Calu3 (cell line): ENCODE measurements around the gene FOXP4. TPM values are rescaled to one million over a fixed set of nuclear protein-coding genes. Genes with fewer than 3 reads are reported as not detected.

Source experiments
- BruUV-seq: library from RNA; stranded (reverse); fragments of 400-500 nt; replicated peaks from 2 replicates; lab custom pipeline; 2021; lab: Mats Ljungman, UMichigan
- CTCF ChIA-PET: fragments of 300-600 bp; sonication (Branson Sonifier 250); formaldehyde crosslinking; loops from one replicate; lab custom pipeline; 2022; ENCODE audit warnings: antibody characterized with exemption; lab: Charles Lee
- DNase-seq: peaks from one replicate; pipeline ENCODE4 v3.0.0; 2022
- H3K27ac Mint-ChIP-seq: one replicate; pipeline ENCODE4 v1.8.0; 2022; ENCODE audit warnings: mixed read lengths; ENCODE audit not compliant: unreplicated experiment
- H3K27me3 Mint-ChIP-seq: one replicate; pipeline ENCODE4 v1.8.0; 2022; ENCODE audit warnings: mixed read lengths; ENCODE audit not compliant: unreplicated experiment
- H3K36me3 Mint-ChIP-seq: one replicate; pipeline ENCODE4 v1.8.0; 2022; ENCODE audit warnings: mild to moderate bottlenecking, moderate library complexity, mixed read lengths; ENCODE audit not compliant: insufficient read depth, unreplicated experiment
- H3K4me1 Mint-ChIP-seq: one replicate; pipeline ENCODE4 v1.8.0; 2022; ENCODE audit warnings: mild to moderate bottlenecking, low read depth, mixed read lengths; ENCODE audit not compliant: unreplicated experiment
- H3K4me3 Mint-ChIP-seq: one replicate; pipeline ENCODE4 v1.8.0; 2022; ENCODE audit warnings: mild to moderate bottlenecking, low read depth, moderate library complexity, mixed read lengths; ENCODE audit not compliant: unreplicated experiment
- H3K9me3 Mint-ChIP-seq: one replicate; pipeline ENCODE4 v1.8.0; 2022; ENCODE audit warnings: low read depth, mixed read lengths; ENCODE audit not compliant: unreplicated experiment
- CTCF ChIP-seq: fragments of 200-600 bp; IDR thresholded peaks from one replicate; pipeline ENCODE4 v1.8.0; 2022; ENCODE audit warnings: antibody characterized with exemption; ENCODE audit not compliant: unreplicated experiment
- intact Hi-C: fragments of 100-400 bp; cut with micrococcal nuclease; formaldehyde crosslinking; loops from one replicate; pipeline ENCODE4 v1.10.0; 2022; ENCODE audit not compliant: unreplicated experiment
- total RNA-seq: library from RNA; stranded (reverse); gene quantifications from 2 replicates; pipeline ENCODE4 v1.2.3, GENCODE V29; 2022

FOXP4 gene
- total RNA-seq, 1 experiment from 2014 or later: 47.8 TPM

- CTCF ChIA-PET: interaction anchor here (0.6 kb wide), 1 partner anchor 37 kb away, joined by 3 read pairs; no protein-coding TSS in a partner anchor
- intact Hi-C loops: no loop called here
Observed at GRCh38 chr6:41584668-41585205, 38.6 kb downstream of the FOXP4 start.

GRCh38 chr6:41585605-41586004 is 39.4 kb downstream of the FOXP4 start:
- no peak for DNase-seq
- Mint-ChIP-seq H3K4me1 (no peaks in the 10 kb centered on the region), H3K27ac (no peak overlapping the region), H3K36me3 (peaks cover 5% of the 10 kb centered on the region), H3K9me3 (no peaks in the 10 kb centered on the region), H3K4me3 (no peak overlapping the region), H3K27me3 (no peaks in the 10 kb centered on the region)
- BruUV-seq: no TSS peak
- CTCF ChIA-PET: interaction anchor here (0.6 kb wide), 1 partner anchor 38 kb away, joined by 3 read pairs; no protein-coding TSS in a partner anchor
- no peak for TF ChIP-seq CTCF
- intact Hi-C loops: no loop called here

More at GRCh38 chr6:41584668-41585205, 38.6 kb downstream of the FOXP4 start:
- Mint-ChIP-seq H3K9me3 (no peaks in the 10 kb centered on the region), H3K27ac (no peak overlapping the region), H3K36me3 (peaks cover 13% of the 10 kb centered on the region), H3K4me1 (no peaks in the 10 kb centered on the region), H3K27me3 (no peaks in the 10 kb centered on the region), H3K4me3 (no peak overlapping the region)
- no peak for DNase-seq
- no TSS peak for BruUV-seq
- TF ChIP-seq CTCF: no peak

GRCh38 chr6:41586252-41587007 is 40.2 kb downstream of the FOXP4 start:
- Mint-ChIP-seq H3K9me3 (no peaks in the 10 kb centered on the region), H3K27ac (no peak overlapping the region), H3K4me3 (no peak overlapping the region), H3K36me3 (peaks cover 3% of the 10 kb centered on the region), H3K4me1 (no peaks in the 10 kb centered on the region), H3K27me3 (no peaks in the 10 kb centered on the region)
- intact Hi-C loops: no loop called here
- CTCF ChIA-PET: interaction anchor here (1.4 kb wide), 1 partner anchor 97 kb away, joined by 4 read pairs; no protein-coding TSS in a partner anchor
- DNase-seq: no peak
- no peak for TF ChIP-seq CTCF
- BruUV-seq: no TSS peak

- no peaks in the 10 kb centered on the region for H3K9me3 Mint-ChIP-seq
- no peak overlapping the region for H3K4me3 Mint-ChIP-seq
- H3K36me3 Mint-ChIP-seq: peaks cover 3% of the 10 kb centered on the region
- no TSS peak for BruUV-seq
- H3K4me1 Mint-ChIP-seq: no peaks in the 10 kb centered on the region
- H3K27ac Mint-ChIP-seq: no peak overlapping the region
- no peak for TF ChIP-seq CTCF
- no peak for DNase-seq
- H3K27me3 Mint-ChIP-seq: no peaks in the 10 kb centered on the region
- CTCF ChIA-PET: interaction anchor here (0.6 to 1.4 kb wide), 3 partner anchors 12 to 96 kb away, joined by 3 to 6 read pairs (median 4); no protein-coding TSS in a partner anchor
- intact Hi-C loops: no loop called here
Observed at GRCh38 chr6:41587131-41587879, 41.1 kb downstream of the FOXP4 start.
